WTC11 (cell line): Measurements from ENCODE around the gene RGS21.

Experiments
- ATF3 ChIP-seq: sonication (generic); formaldehyde crosslinking; conservative IDR thresholded peaks from 2 replicates; pipeline ENCODE4 v1.8.1; 2022; ENCODE audit warnings: mild to moderate bottlenecking, missing genetic modification reagents
- CTCF ChIP-seq: fragments of 200-600 bp; IDR thresholded peaks from 2 replicates; pipeline ENCODE4 v1.8.0; 2022; ENCODE audit warnings: antibody characterized with exemption
- ELF4 ChIP-seq: sonication (generic); formaldehyde crosslinking; IDR thresholded peaks from 2 replicates; pipeline ENCODE4 v1.8.1; 2022; ENCODE audit warnings: low read depth, mild to moderate bottlenecking, moderate library complexity, missing genetic modification reagents
- ETV6 ChIP-seq: sonication (generic); formaldehyde crosslinking; IDR thresholded peaks from 2 replicates; pipeline ENCODE4 v1.8.1; 2022; ENCODE audit warnings: mild to moderate bottlenecking, missing genetic modification reagents
- FOXP1 ChIP-seq: sonication (generic); formaldehyde crosslinking; IDR thresholded peaks from 2 replicates; pipeline ENCODE4 v1.8.0; 2022; ENCODE audit warnings: missing genetic modification reagents, mild to moderate bottlenecking, moderate library complexity, borderline replicate concordance
- JUN ChIP-seq: sonication (generic); formaldehyde crosslinking; IDR thresholded peaks from 2 replicates; pipeline ENCODE4 v1.8.0; 2023; ENCODE audit warnings: mild to moderate bottlenecking, missing genetic modification reagents
- NFE2L1 ChIP-seq: sonication (generic); formaldehyde crosslinking; IDR thresholded peaks from 2 replicates; pipeline ENCODE4 v1.8.1; 2023; ENCODE audit warnings: missing genetic modification reagents
- ZNF121 ChIP-seq: sonication (generic); formaldehyde crosslinking; IDR thresholded peaks from 2 replicates; pipeline ENCODE4 v1.8.0; 2023; ENCODE audit warnings: missing genetic modification reagents
- ZNF423 ChIP-seq: fragments of 250-450 bp; sonication (Bioruptor Pico); IDR thresholded peaks from 2 replicates; pipeline ENCODE4 v2.1.2; 2022; ENCODE audit warnings: mild to moderate bottlenecking, moderate library complexity

- TF ChIP-seq JUN (no peak), FOXP1 (CRISPR knock-in tag) (no peak), ZNF121 (CRISPR knock-in tag) (no peak), CTCF (no peak), ETV6 (CRISPR knock-in tag) (no peak), NFE2L1 (CRISPR knock-in tag) (no peak), ZNF423 (no peak), ELF4 (CRISPR knock-in tag) (no peak), ATF3 (CRISPR knock-in tag) (no peak)
Measured at GRCh38 chr1:192268468-192269052, 48.2 kb upstream of the RGS21 start.
